Lung (tissue), 12 donors: Measurements from ENCODE around the gene RPS6KA2. TPM values are rescaled to one million over a fixed set of nuclear protein-coding genes. Genes with fewer than 3 reads are reported as not detected.
"Not testable (repeated sequence)": the region's sequence is repeated elsewhere in the genome, so short reads cannot be mapped to it uniquely, and the experiment has no call there.

ENCODE experiments used
- ATAC-seq: fragments of 200-7000 bp; cut with Tn5 transposase; one replicate; pipeline ENCODE4 v1.9.1; 2020; ENCODE audit warnings: moderate number of reproducible peaks; ENCODE audit not compliant: insufficient read depth, low FRiP score
- DNase-seq, 3 donors: peaks; one replicate each; pipeline ENCODE4 v3.0.0-alpha.2; 2013 to 2017
- H3K27ac ChIP-seq, 2 donors: one replicate each; pipeline ENCODE4 v1.5.1; 2013; ENCODE audit warnings: mild to moderate bottlenecking in 2 of 2, moderate library complexity in 2 of 2, control low read depth in 1 of 2, inconsistent platforms in 1 of 2, low read depth in 1 of 2, low read length in 1 of 2
- H3K27me3 ChIP-seq, 3 donors: one replicate each; pipeline ENCODE4 v1.5.1; 2013; ENCODE audit warnings: low read length in 2 of 3; ENCODE audit not compliant: control insufficient read depth in 3 of 3, insufficient read depth in 3 of 3
- H3K36me3 ChIP-seq, 4 donors: one replicate each; pipeline ENCODE4 v1.5.1; 2013; ENCODE audit warnings: low read length in 4 of 4, mild to moderate bottlenecking in 1 of 4, moderate library complexity in 1 of 4; ENCODE audit not compliant: control insufficient read depth in 4 of 4, insufficient read depth in 4 of 4
- H3K4me1 ChIP-seq, 5 donors: one replicate each; pipeline ENCODE4 v1.5.1; 2013; ENCODE audit warnings: low read length in 5 of 5, mild to moderate bottlenecking in 2 of 5, moderate library complexity in 1 of 5; ENCODE audit not compliant: control insufficient read depth in 5 of 5, insufficient read depth in 5 of 5
- H3K4me3 ChIP-seq: one replicate; pipeline ENCODE4 v1.5.1; 2013; ENCODE audit warnings: mild to moderate bottlenecking, control low read depth, moderate library complexity
- H3K9ac ChIP-seq, 2 donors: one replicate each; pipeline ENCODE4 v1.5.1; 2013; ENCODE audit warnings: low read length in 2 of 2, control low read depth in 1 of 2; ENCODE audit not compliant: insufficient read depth in 1 of 2
- H3K9me3 ChIP-seq, 4 donors: one replicate each; pipeline ENCODE4 v1.5.1; 2013; ENCODE audit warnings: low read length in 3 of 4, mild to moderate bottlenecking in 1 of 4, moderate library complexity in 1 of 4; ENCODE audit not compliant: control insufficient read depth in 4 of 4, insufficient read depth in 3 of 4
- CTCF ChIP-seq: IDR thresholded peaks from 2 replicates; pipeline ENCODE4 v1.5.1; 2012; ENCODE audit warnings: mild to moderate bottlenecking; ENCODE audit errors: control extremely low read depth, extremely low read depth
- WGBS, 2 donors: extraction: QIAGEN DNeasy Blood & Tissue Kit; methylation state at CpG; one replicate each; pipeline ENCODE4 v1.1.7; 2013; 5-methylcytosine and 5-hydroxymethylcytosine counted together
- polyA plus RNA-seq, 2 donors: library from polyadenylated mRNA; stranded (reverse); fragments of 200-250 nt; gene quantifications; one replicate each; pipeline ENCODE4 v1.2.1, GENCODE V29; 2013
- total RNA-seq, 2 donors: library from RNA; depleted of rRNA in 1 of 2; stranded (reverse); fragments of >200 nt in 1 of 2; gene quantifications; one replicate each; pipeline ENCODE4 v1.2.1, GENCODE V29; 2014 to 2021
- donor health status: control.
- donor health status: control.
- donor health status: Bipolar disorder and iron deficiency.
- donor health status: healthy.
- donor health status: DM: yes; HTN: yes; CAD: no.

RPS6KA2 gene
- total and polyA plus RNA-seq, 4 donors = 61.9 to 185 (median 105) TPM

- Histone ChIP-seq H3K4me1 (peaks cover 0 to 31% (median 9%) of the 10 kb centered on the region in 5 donors), H3K36me3 (no peaks in the 10 kb centered on the region), H3K27ac (peak overlapping the region in 1 of 2 donors; percentile 86), H3K4me3 (no peak overlapping the region), H3K27me3 (no peaks in the 10 kb centered on the region), H3K9ac (no peak overlapping the region), H3K9me3 (no peaks in the 10 kb centered on the region)
- ATAC-seq (no peak), DNase-seq (no peak)
- TF ChIP-seq CTCF = no peak
- 78 to 83% methylated on average over 10 of the region's 10 CpGs for WGBS, 2 donors
Observed at GRCh38 chr6:166636934-166637333, 9.9 kb upstream of the RPS6KA2 start.

- peak overlapping the region in 1 of 2 donors; percentile 86 for H3K27ac ChIP-seq
- TF ChIP-seq CTCF = no peak
- peaks cover 0 to 31% (median 9%) of the 10 kb centered on the region in 5 donors for H3K4me1 ChIP-seq
- no peak overlapping the region for H3K9ac ChIP-seq
- H3K27me3 ChIP-seq = no peaks in the 10 kb centered on the region
- no peak overlapping the region for H3K4me3 ChIP-seq
- 62 to 81% methylated on average over 6 of the region's 6 CpGs for WGBS, 2 donors
- DNase-seq = no peak
- ATAC-seq = no peak
- H3K36me3 ChIP-seq = no peaks in the 10 kb centered on the region
- H3K9me3 ChIP-seq = no peaks in the 10 kb centered on the region
Observed at GRCh38 chr6:166636191-166636933, 9.3 kb upstream of the RPS6KA2 start.

- Histone ChIP-seq H3K27ac (peak overlapping the region in 1 of 2 donors; percentile 34), H3K9me3 (no peaks in the 10 kb centered on the region), H3K4me3 (no peak overlapping the region), H3K4me1 (peaks cover 0 to 33% (median 5%) of the 10 kb centered on the region in 5 donors), H3K27me3 (peaks cover 0 to 3% (median 0%) of the 10 kb centered on the region in 3 donors), H3K9ac (no peak overlapping the region), H3K36me3 (no peaks in the 10 kb centered on the region)
- 94 to 95% methylated on average over 20 of the region's 20 CpGs for WGBS, 2 donors
- no peak for DNase-seq
- ATAC-seq = no peak
- no peak for TF ChIP-seq CTCF
Observed at GRCh38 chr6:166635013-166635970, 8.2 kb upstream of the RPS6KA2 start.

GRCh38 chr6:166634581-166634980, 7.5 kb upstream of the RPS6KA2 start:
- not testable (repeated sequence) for H3K36me3 ChIP-seq, H3K9ac ChIP-seq, H3K4me3 ChIP-seq, H3K27ac ChIP-seq, H3K27me3 ChIP-seq, ATAC-seq, DNase-seq, H3K9me3 ChIP-seq
- peaks cover 0 to 33% (median 5%) of the 10 kb centered on the region in 5 donors for H3K4me1 ChIP-seq
- WGBS, 2 donors = 92 to 95% methylated on average over 4 of the region's 4 CpGs
